Heart left ventricle (tissue), 13 donors: ENCODE measurements around the gene STXBP5.

ENCODE experiments used
- CTCF ChIP-seq, 12 donors: fragments of 200-600 bp; sonication (generic) in 4 of 12; IDR thresholded peaks; one replicate each; pipeline versions ENCODE4 v1.5.0 to v1.8.0; 2018 to 2022; ENCODE audit warnings: antibody characterized with exemption in 12 of 12, mild to moderate bottlenecking in 5 of 12
- POLR2A ChIP-seq, 2 donors: fragments of 450-650 bp; IDR thresholded peaks; one replicate each; pipeline ENCODE4 v1.6.1; 2017; ENCODE audit warnings: antibody characterized with exemption in 2 of 2, mild to moderate bottlenecking in 2 of 2, moderate library complexity in 2 of 2
- donor health status: ischemic (EF 13 %, LVEDD 7.1; RV severe dilation, severe dysfunction).
- donor health status: DM: no; HTN: yes; CAD: no.
- donor health status: DM: no; HTN: no; CAD: no.
- donor health status: ischemic (EF 25% LVEDD 6.9; RV normal size, moderate dysfunction).
- donor health status: ischemic (EF 25% LVEDD 5.7; RV mildly dilated, moderate dysfunction).
- donor health status: ischemic (EF 35%, LVEDD 5.7; RV mildly dilated, moderate dysfunction).
- donor health status: nonischemic (EF 11% LVEDD 7.7; RV severe dilation, severe dysfunction).
- donor health status: DM: yes; HTN: yes; CAD: no.
- donor health status: PGD.
- donor health status: ischemic (EF 29% LVEDD 5.4; RV normal size, mild dysfunction).
- donor health status: nonischemic (EF 23%, LVEDD 6.1; RV moderate dilation, normal function).

DNA sequence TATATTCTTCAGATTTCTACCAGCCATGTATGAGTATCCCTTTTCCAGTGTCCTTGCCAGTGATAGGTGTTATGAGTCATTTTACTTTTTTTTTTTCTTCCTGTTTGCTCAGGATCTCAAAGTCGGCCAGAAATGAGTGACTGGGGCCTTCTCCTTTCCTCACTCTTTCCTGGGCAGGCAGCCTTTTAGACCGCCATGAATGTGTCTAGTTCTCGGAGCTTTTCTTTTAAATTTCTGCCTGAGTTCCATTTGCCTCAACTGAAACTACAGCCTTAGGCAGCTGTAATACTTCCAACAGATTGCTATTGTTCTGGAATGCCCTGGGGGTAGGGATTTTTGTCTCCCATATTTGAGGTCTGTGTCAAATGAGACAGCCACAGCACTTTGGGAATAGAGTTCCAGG is 83.7 kb downstream of the STXBP5 start:
- TF ChIP-seq CTCF (IDR thresholded peaks at IDR 0.05) (no peak), POLR2A (IDR thresholded peaks at IDR 0.05) (no peak)
